Hematopoietic multipotent progenitor cell treated with erythropoietin and hydrocortisone succinate and interleukin-3 and kit ligand, for 17 days (in vitro differentiated cells): Measurements from ENCODE around the gene NENF.

Experiments used
- DNase-seq: peaks from one replicate; pipeline ENCODE4 v3.0.0-alpha.2; 2015; ENCODE audit warnings: low spot score

The NENF gene

GRCh38 chr1:212431644-212432043, 1.1 kb upstream of the NENF start:
- no peak for DNase-seq

DNA sequence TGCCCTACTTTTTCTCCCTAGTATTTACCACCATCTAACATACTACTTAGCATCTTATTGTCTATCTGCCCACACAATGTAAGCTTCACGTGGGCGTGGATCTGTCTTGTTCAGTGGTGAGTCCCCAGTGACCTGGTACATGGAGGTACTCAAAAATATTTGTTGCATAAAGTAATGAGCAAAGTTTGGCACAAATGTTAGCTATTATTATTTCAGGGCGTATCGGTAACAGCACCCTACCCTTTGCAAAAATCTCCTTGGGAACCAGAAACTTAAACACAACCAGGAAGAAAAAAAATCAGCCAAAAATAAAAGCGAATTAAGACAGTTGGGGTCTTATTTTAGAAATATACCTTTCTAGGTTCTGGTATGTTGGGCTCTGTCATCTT, 454 bp upstream of the NENF start:
- DNase-seq = no peak

DNA sequence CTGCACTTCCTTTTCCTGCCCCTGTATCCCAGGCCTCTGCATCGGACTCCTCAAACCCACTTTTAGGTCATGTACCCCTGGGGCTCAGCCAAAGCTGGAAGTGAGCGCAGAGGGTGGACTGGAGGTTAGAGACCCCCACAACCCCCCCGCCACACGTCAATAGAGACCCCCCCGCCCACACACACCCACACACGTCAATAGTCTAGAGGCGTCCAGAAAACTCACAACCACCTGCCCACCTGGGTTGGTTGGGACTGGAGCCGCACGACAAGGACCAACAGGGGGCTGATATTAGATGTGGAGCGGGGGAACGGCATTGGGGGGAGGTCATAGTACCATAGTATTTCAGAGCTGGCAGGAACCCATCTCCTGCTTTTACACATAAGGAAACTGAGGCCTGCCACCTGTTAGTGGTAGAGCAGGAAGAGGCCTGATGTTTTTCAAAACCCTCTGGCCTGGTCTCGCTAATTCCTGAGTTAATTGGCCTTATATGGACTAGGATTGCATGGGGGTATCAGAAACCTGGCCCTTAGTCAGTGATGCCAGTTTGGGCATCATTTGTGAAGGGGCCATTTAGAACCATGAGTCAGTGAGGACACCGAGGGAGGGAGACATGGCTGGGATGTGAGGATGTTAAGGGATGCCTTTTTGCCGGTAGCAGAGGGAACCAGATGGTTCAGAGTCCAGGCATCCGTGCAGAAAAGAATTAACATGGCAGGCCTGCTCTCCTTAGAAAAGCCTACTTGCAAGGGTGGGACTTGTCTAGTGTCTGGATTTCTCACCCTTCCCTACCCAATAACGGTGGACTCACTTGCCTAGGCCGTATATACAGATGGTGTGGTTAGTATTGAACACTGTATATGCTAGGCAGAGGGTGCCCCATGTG, 1.1 kb downstream of the NENF start:
- no peak for DNase-seq

DNA sequence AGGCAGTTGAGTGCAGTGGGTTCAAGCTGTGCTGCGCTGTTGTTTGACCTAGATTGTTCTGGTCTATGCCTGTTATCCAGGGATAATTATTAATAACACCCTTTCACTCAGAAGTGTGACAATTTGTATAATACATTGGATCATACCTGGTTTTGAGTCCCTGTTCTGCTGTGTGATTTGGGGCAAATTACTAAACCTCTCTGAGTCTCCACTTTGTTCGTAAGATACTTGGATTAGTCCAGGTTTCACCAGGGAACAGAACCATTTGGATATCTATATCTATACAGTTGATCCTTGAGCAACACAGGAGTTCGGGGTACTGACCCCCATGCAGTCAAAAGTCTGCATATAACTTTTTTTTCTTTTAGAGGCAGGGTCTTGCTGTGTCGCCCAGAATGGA, 2.3 kb downstream of the NENF start:
- no peak for DNase-seq

DNA sequence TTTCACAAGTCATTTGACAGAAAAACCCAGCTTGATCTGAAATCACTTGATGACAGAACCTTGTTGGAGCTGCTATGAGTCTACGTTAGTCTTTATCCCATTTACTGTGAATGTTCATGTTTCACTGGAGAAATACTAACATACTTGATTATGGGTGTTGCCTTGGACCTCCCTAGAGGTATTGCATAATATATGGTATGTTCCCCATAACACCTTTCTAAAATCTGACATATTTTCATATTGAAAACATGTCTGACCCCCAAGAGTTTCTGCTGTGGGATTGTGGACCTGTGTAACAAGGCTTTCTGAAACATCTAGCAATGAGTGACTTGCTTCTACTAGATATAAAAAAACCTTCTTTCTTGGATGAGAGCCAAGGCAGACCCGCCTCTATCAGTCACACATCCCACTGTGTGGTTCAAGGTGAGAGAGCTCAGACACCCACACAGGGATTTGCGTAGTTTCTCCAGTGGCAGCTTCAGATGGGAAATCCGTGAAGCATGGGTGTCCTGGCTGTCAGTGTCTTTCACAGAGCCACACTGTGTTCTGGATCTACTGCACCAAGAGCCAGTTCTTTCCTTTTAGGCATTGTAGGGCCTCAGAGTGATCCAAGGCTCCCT, 4.6 kb downstream of the NENF start:
- DNase-seq = no peak

GRCh38 chr1:212438831-212439237, 6.1 kb downstream of the NENF start:
- no peak for DNase-seq

- no peak for DNase-seq
These were observed 7.7 kb downstream of the NENF start for GRCh38 chr1:212440419-212440818.

DNA sequence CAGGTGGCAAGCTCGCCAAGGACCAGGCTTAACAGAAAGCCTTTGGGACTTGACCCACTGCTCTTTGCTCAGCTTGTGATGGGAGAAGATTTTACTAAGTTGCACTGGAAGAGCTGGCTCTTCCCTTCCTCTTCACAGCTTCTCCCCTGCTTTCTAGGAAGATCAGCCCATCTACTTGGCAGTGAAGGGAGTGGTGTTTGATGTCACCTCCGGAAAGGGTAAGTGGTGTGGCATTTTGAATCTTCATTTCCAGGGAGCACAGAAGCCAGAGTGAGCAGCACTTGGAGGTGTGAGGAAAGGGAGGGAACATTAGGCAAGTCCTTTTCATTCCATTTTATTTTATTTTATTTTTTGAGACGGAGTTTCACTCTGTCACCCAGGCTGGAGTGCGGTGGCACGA, 9.7 kb downstream of the NENF start:
- DNase-seq = no peak

DNA sequence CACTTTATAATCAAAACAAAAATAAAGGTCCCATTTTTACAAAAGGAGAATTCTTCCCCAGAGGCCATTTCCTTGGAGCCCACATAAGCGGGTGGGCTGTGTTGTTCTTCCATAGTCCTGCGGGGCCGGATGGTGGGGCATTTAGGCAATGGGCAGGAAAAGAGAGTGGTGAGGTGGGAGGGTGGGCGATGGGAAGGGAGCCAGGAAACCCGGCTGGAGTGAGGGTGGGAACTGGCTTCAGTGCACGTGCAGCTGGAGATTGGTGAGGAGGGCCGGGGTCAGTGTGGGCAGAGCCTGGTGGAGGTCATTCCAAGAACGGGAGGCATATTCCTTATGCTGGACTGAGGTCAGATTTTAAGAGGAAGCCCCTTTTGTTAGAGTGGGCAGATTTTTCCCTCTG, 13.6 kb downstream of the NENF start:
- DNase-seq = no peak

DNA sequence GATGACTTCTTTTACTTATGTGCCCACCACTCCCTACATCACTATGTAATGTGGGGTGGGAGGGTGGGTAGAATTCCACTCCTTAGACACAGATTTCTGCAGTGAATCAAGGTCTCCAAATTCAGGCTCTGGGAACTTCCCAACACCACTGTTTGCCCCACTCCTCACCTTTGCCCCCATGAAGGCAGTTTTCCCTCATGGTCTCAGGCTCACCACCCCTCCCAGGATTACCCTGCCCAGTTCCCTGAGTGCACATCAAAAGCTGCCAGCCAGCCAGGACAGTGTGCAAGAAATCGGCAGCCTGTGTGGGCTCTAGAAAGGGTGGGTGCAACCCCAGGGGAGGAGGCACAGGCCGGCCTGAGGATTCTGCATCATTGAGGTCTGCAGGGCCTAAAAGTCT, 14.8 kb downstream of the NENF start:
- no peak for DNase-seq

GRCh38 chr1:212450331-212450881, 17.7 kb downstream of the NENF start:
- no peak for DNase-seq

GRCh38 chr1:212451416-212452322, 18.9 kb downstream of the NENF start:
- DNase-seq = no peak

DNA sequence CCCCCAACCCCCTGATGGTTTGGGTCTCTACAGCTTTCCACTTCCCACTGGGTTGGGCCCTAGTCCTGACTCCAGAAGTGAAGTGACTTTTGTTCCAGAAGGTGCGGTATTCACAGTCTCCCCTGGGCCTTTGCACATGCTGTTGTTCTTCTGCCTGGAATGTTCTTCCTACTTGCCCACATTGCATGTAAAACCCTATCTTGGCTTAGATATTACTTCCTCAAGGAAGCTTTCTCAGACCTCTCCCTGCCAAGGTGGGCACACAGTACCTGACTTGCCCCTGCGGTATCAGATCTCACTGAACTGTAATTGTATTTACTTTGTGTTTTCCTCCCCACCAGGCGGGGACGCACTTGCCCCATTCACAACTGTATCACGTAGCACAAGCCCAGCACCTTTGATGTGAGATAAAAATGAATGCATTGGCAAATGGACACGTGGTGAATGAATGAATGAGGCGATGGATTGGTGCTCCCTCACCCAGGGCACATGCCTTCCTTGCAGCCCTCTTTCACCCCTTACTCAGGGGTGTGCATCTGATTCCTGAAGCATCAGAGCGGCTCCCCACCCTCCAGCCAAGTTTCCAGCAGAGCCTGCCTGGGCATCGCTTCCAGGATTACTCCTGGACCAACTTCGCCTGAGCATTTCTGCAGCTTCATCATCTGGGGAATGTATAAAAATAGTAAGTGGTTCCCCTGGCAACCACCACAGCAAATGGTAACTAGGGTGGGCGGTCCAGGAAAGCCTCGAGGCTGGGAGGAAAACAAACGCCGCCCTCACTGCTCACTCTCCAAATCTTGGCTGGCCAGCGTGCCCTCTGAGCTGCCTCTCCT, 19.8 kb downstream of the NENF start:
- no peak for DNase-seq

DNA sequence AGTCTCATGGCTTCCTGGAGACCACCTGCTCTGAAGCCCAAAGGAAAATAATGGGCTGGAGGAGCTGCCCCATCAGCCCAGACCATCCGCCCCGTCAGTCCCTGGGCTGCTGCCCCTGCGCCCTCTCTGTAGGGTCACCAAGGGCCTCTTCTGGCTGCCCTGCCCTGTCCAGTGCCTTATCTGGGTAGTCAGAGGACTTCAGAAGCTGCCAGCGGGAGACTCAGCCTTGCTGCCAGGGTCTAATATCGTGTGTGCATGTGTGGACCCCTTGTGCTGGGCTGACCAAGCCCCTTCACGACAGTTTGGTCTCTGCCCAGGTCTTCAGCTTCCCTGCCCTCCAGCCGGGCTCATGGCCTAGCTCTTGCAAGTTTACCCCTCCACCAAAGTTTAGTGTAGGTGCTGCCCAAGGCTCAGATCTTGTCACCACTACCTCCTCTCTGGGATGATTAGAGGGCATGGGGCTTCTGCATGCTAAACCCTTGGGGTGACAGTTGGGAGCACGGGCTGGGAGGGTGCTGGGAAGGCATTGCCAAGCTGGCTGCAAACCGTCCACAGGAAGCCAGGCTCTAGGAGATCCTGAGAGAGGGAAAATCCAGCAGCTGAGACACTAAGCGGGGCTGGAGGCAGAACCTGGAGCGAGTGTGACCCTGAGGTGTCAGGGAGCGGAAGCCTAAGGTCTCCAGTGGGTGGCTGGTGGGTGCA, 20.6 kb downstream of the NENF start:
- DNase-seq = no peak

DNA sequence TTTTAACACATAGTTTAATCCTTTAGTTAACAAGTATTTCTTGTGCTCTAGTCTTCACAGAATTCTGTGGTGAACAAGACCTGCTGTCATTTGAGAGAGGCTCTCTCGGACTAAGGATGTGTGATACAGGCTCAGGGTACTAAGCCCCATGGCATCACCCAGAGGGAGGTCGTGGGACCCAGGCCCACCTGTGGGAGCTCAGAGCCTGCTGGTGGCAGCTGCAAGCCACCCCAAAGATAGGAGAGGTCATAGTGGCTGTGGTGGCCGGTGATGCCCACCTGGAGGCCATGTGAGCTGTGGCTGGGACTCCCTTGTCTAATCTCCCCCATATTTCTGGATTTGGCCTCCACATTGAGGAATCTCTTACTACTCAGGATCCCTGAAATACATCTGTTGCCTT, 22.0 kb downstream of the NENF start:
- DNase-seq = no peak

- DNase-seq = no peak
These were observed 22.7 kb downstream of the NENF start for GRCh38 chr1:212455401-212455800.

GRCh38 chr1:212455803-212456528, 23.2 kb downstream of the NENF start:
- DNase-seq = peak; percentile 79

GRCh38 chr1:212457740-212458338, 25.1 kb downstream of the NENF start:
- DNase-seq = peak; percentile 63

DNA sequence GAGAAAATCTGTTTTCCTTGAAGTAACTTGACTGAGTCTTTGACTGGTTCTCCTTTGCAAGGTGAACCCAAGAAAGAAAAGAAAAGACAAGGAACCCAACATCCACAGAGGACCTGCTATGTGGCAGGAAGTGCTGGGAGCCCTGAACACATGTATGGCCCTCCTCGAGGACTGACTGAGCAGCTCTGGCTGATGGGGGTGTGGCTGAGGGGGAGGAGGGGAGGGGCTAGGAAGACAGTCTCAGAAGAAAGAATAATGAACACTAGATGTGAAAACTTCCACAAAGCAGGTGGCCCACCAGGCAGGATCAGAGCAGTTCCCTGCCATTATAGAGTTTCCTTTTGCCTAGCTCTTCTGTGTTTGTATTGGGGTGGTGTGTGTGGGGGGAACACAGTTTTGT, 26.1 kb downstream of the NENF start:
- DNase-seq = no peak

GRCh38 chr1:212459656-212460055, 26.9 kb downstream of the NENF start:
- no peak for DNase-seq
